ENCODE data around the gene TMEM150B.

The TMEM150B gene

GRCh38 chr19:55265723-55266386, 59.3 kb downstream of the TMEM150B start:
- Histone ChIP-seq H2BK120ac (ENCODE audit: insufficient read depth, low read length, poor library complexity) (no peak overlapping the region), H3K4me2 (ENCODE audit: low read length) (no peak overlapping the region), H3K79me1 (ENCODE audit: low read length) (no peaks in the 10 kb centered on the region), H3K27ac (ENCODE audit: low read depth, low read length) (no peak overlapping the region), H3K9ac (ENCODE audit: low read length) (no peak overlapping the region), H3K27me3 (ENCODE audit: insufficient read depth, low read length) (no peaks in the 10 kb centered on the region), H3K4ac (ENCODE audit: low read depth, low read length) (no peak overlapping the region), H4K12ac (ENCODE audit: low read depth, low read length) (no peak overlapping the region), H2BK5ac (ENCODE audit: low read depth, low read length, poor library complexity) (no peak overlapping the region), H3K9me3 (ENCODE audit: insufficient read depth, low read depth, low read length) (peaks cover 9% of the 10 kb centered on the region), H3K4me1 (ENCODE audit: control insufficient read depth in 1 of 2, insufficient read depth in 2 of 2, low read length in 2 of 2) (no peaks in the 10 kb centered on the region), H3K36me3 (ENCODE audit: control insufficient read depth in 1 of 2, insufficient read depth in 2 of 2, low read length in 2 of 2) (peaks cover 0 to 8% of the 10 kb centered on the region in 2 experiments), H2AK5ac (ENCODE audit: low read length) (no peak overlapping the region), H3K4me3 (ENCODE audit: low read depth, low read length) (peak overlapping the region; percentile 14), H3K14ac (ENCODE audit: low read length) (no peak overlapping the region), H3K18ac (ENCODE audit: low read length) (no peak overlapping the region), H3K79me2 (ENCODE audit: control insufficient read depth, insufficient read depth, low read length, poor library complexity) (no peaks in the 10 kb centered on the region), H4K8ac (ENCODE audit: low read depth, low read length) (no peak overlapping the region), H2AFZ (ENCODE audit: insufficient read depth, low read length, poor library complexity) (no peak overlapping the region), H4K91ac (ENCODE audit: low read depth, low read length) (no peak overlapping the region), H3K23ac (ENCODE audit: low read length) (no peak overlapping the region), H2BK12ac (ENCODE audit: low read length) (no peak overlapping the region)
- no CpG with 5 or more reads among the region's 12 CpGs for WGBS (ENCODE audit: extremely low coverage, insufficient coverage, insufficient read length)
- no peak for DNase-seq

GRCh38 chr19:55265173-55265572, 60.0 kb downstream of the TMEM150B start:
- no peak overlapping the region for H3K4me2 ChIP-seq (ENCODE audit: low read length)

GRCh38 chr19:55264531-55264930, 60.6 kb downstream of the TMEM150B start:
- Histone ChIP-seq H3K14ac (ENCODE audit: low read length) (no peak overlapping the region), H2BK5ac (ENCODE audit: low read depth, low read length, poor library complexity) (no peak overlapping the region)
- no CpG with 5 or more reads among the region's 5 CpGs for WGBS (ENCODE audit: extremely low coverage, insufficient coverage, insufficient read length)

More at GRCh38 chr19:55265173-55265572, 60.0 kb downstream of the TMEM150B start:
- Histone ChIP-seq H3K4ac (ENCODE audit: low read depth, low read length) (no peak overlapping the region), H2AFZ (ENCODE audit: insufficient read depth, low read length, poor library complexity) (no peak overlapping the region), H4K12ac (ENCODE audit: low read depth, low read length) (no peak overlapping the region), H4K8ac (ENCODE audit: low read depth, low read length) (no peak overlapping the region), H3K4me1 (ENCODE audit: control insufficient read depth in 1 of 2, insufficient read depth in 2 of 2, low read length in 2 of 2) (no peaks in the 10 kb centered on the region), H2BK5ac (ENCODE audit: low read depth, low read length, poor library complexity) (no peak overlapping the region), H2BK120ac (ENCODE audit: insufficient read depth, low read length, poor library complexity) (no peak overlapping the region), H3K9me3 (ENCODE audit: insufficient read depth, low read depth, low read length) (peaks cover 5% of the 10 kb centered on the region), H3K14ac (ENCODE audit: low read length) (no peak overlapping the region), H3K27ac (ENCODE audit: low read depth, low read length) (no peak overlapping the region), H3K27me3 (ENCODE audit: insufficient read depth, low read length) (no peaks in the 10 kb centered on the region), H2BK12ac (ENCODE audit: low read length) (no peak overlapping the region), H2AK5ac (ENCODE audit: low read length) (no peak overlapping the region), H3K79me2 (ENCODE audit: control insufficient read depth, insufficient read depth, low read length, poor library complexity) (no peaks in the 10 kb centered on the region), H3K9ac (ENCODE audit: low read length) (no peak overlapping the region), H3K36me3 (ENCODE audit: control insufficient read depth in 1 of 2, insufficient read depth in 2 of 2, low read length in 2 of 2) (peaks cover 0 to 4% of the 10 kb centered on the region in 2 experiments), H3K18ac (ENCODE audit: low read length) (no peak overlapping the region), H3K79me1 (ENCODE audit: low read length) (no peaks in the 10 kb centered on the region), H4K91ac (ENCODE audit: low read depth, low read length) (no peak overlapping the region), H3K23ac (ENCODE audit: low read length) (no peak overlapping the region), H3K4me3 (ENCODE audit: low read depth, low read length) (no peak overlapping the region)
- WGBS (ENCODE audit: extremely low coverage, insufficient coverage, insufficient read length), result no CpG with 5 or more reads among the region's 16 CpGs
- DNase-seq, result no peak

More at GRCh38 chr19:55264531-55264930, 60.6 kb downstream of the TMEM150B start:
- Histone ChIP-seq H2BK12ac (ENCODE audit: low read length) (no peak overlapping the region), H3K79me2 (ENCODE audit: control insufficient read depth, insufficient read depth, low read length, poor library complexity) (no peaks in the 10 kb centered on the region), H3K27ac (ENCODE audit: low read depth, low read length) (no peak overlapping the region), H3K36me3 (ENCODE audit: control insufficient read depth in 1 of 2, insufficient read depth in 2 of 2, low read length in 2 of 2) (peaks cover 0 to 4% of the 10 kb centered on the region in 2 experiments), H4K91ac (ENCODE audit: low read depth, low read length) (no peak overlapping the region), H3K18ac (ENCODE audit: low read length) (no peak overlapping the region), H3K23ac (ENCODE audit: low read length) (no peak overlapping the region), H3K4me1 (ENCODE audit: control insufficient read depth in 1 of 2, insufficient read depth in 2 of 2, low read length in 2 of 2) (peaks cover 0 to 3% of the 10 kb centered on the region in 2 experiments), H3K79me1 (ENCODE audit: low read length) (peaks cover 2% of the 10 kb centered on the region), H4K12ac (ENCODE audit: low read depth, low read length) (no peak overlapping the region), H4K8ac (ENCODE audit: low read depth, low read length) (no peak overlapping the region), H3K27me3 (ENCODE audit: insufficient read depth, low read length) (no peaks in the 10 kb centered on the region), H2BK120ac (ENCODE audit: insufficient read depth, low read length, poor library complexity) (no peak overlapping the region), H2AK5ac (ENCODE audit: low read length) (no peak overlapping the region), H3K4me2 (ENCODE audit: low read length) (no peak overlapping the region), H3K9ac (ENCODE audit: low read length) (no peak overlapping the region), H3K4ac (ENCODE audit: low read depth, low read length) (no peak overlapping the region), H3K9me3 (ENCODE audit: insufficient read depth, low read depth, low read length) (peaks cover 5% of the 10 kb centered on the region), H2AFZ (ENCODE audit: insufficient read depth, low read length, poor library complexity) (no peak overlapping the region), H3K4me3 (ENCODE audit: low read depth, low read length) (no peak overlapping the region)
- peak in 1 of 2 donors; percentile 17 for DNase-seq

Measured in trophoblast cell (in vitro differentiated cells and primary cell).